A549 (cell line): ENCODE data around the gene TUNAR.

Source experiments
- EP300 ChIP-seq, 2 experiments: fragments of >200 bp; sonication (Bioruptor Twin); formaldehyde crosslinking; IDR thresholded peaks; 2 replicates in 1 of 2; 3 replicates in 1 of 2; pipeline ENCODE4 v1.6.1; 2016 to 2017
- HOXA7 ChIP-seq: fragments of 250-450 bp; sonication (Bioruptor Pico); IDR thresholded peaks from 2 replicates; pipeline ENCODE4 v1.5.0; 2020; ENCODE audit warnings: mild to moderate bottlenecking, moderate library complexity
- HOXB5 ChIP-seq: fragments of 250-450 bp; sonication (Bioruptor Pico); IDR thresholded peaks from 2 replicates; pipeline ENCODE4 v1.5.0; 2020; ENCODE audit warnings: mild to moderate bottlenecking, moderate library complexity
- JUN ChIP-seq, 2 experiments: fragments of >200 bp; sonication (Bioruptor Twin); formaldehyde crosslinking; IDR thresholded peaks; 2 replicates in 1 of 2; 3 replicates in 1 of 2; pipeline ENCODE4 v1.6.1; 2016 to 2017
- MAFK ChIP-seq: fragments of 450-650 bp; IDR thresholded peaks from 2 replicates; pipeline ENCODE4 v1.6.1; 2014; ENCODE audit not compliant: partially characterized antibody
- POLR2A ChIP-seq: IDR thresholded peaks from 2 replicates; pipeline ENCODE4 v1.6.1; 2012; ENCODE audit warnings: mild to moderate bottlenecking, low read length
- SREBF2 ChIP-seq: fragments of 450-650 bp; IDR thresholded peaks from 2 replicates; pipeline ENCODE4 v1.6.1; 2014; ENCODE audit warnings: mild to moderate bottlenecking, moderate library complexity
- TF ChIP-seq, protein P1 (sequence below): fragments of 150-350 bp; IDR thresholded peaks from 2 replicates; pipeline ENCODE4 v1.6.1; 2014; ENCODE audit warnings: low read depth, mild to moderate bottlenecking, low read length
- TF ChIP-seq, protein P2 (sequence below): fragments of >200 bp; sonication (Bioruptor Twin); formaldehyde crosslinking; IDR thresholded peaks from 3 replicates; pipeline ENCODE4 v1.5.1; 2016
- TF ChIP-seq, protein P3 (sequence below): fragments of 450-650 bp; IDR thresholded peaks from 2 replicates; pipeline ENCODE4 v1.6.1; 2014; ENCODE audit warnings: antibody characterized with exemption
- TF ChIP-seq, protein P4 (sequence below): IDR thresholded peaks from 2 replicates; pipeline ENCODE4 v1.6.1; 2012
- TF ChIP-seq, protein P5 (sequence below): fragments of 200-600 bp; sonication (generic); IDR thresholded peaks from 2 replicates; pipeline ENCODE4 v1.6.1; 2016; ENCODE audit warnings: antibody characterized with exemption, mild to moderate bottlenecking, moderate library complexity

DNA sequence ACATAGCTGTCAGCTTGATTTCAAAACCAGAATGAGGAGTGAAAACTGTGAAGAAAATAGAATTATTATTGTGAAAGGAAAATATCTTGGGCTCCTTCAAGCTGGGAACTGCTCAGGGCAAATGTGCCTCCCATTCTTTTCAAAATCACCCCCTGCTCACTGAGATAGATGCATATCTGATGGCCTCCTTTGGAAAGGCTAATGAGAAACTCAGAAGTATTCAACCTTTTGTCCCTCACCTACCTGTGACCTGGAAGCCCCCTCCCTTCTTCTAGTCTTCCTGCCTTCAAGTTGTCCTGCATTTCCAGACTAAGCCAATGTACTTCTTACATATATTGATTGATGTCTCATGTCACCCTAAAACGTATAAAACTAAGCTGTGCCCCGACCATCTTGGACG lies 81.5 kb downstream of the TUNAR start:
- TF ChIP-seq, protein P1, sequence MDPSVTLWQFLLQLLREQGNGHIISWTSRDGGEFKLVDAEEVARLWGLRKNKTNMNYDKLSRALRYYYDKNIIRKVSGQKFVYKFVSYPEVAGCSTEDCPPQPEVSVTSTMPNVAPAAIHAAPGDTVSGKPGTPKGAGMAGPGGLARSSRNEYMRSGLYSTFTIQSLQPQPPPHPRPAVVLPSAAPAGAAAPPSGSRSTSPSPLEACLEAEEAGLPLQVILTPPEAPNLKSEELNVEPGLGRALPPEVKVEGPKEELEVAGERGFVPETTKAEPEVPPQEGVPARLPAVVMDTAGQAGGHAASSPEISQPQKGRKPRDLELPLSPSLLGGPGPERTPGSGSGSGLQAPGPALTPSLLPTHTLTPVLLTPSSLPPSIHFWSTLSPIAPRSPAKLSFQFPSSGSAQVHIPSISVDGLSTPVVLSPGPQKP: no peak
- TF ChIP-seq, protein P2, sequence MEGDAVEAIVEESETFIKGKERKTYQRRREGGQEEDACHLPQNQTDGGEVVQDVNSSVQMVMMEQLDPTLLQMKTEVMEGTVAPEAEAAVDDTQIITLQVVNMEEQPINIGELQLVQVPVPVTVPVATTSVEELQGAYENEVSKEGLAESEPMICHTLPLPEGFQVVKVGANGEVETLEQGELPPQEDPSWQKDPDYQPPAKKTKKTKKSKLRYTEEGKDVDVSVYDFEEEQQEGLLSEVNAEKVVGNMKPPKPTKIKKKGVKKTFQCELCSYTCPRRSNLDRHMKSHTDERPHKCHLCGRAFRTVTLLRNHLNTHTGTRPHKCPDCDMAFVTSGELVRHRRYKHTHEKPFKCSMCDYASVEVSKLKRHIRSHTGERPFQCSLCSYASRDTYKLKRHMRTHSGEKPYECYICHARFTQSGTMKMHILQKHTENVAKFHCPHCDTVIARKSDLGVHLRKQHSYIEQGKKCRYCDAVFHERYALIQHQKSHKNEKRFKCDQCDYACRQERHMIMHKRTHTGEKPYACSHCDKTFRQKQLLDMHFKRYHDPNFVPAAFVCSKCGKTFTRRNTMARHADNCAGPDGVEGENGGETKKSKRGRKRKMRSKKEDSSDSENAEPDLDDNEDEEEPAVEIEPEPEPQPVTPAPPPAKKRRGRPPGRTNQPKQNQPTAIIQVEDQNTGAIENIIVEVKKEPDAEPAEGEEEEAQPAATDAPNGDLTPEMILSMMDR: no peak
- no peak for TF ChIP-seq POLR2A
- TF ChIP-seq, protein P3, sequence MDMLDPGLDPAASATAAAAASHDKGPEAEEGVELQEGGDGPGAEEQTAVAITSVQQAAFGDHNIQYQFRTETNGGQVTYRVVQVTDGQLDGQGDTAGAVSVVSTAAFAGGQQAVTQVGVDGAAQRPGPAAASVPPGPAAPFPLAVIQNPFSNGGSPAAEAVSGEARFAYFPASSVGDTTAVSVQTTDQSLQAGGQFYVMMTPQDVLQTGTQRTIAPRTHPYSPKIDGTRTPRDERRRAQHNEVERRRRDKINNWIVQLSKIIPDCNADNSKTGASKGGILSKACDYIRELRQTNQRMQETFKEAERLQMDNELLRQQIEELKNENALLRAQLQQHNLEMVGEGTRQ: no peak
- no peak for TF ChIP-seq MAFK
- TF ChIP-seq SREBF2: no peak
- TF ChIP-seq, protein P4, sequence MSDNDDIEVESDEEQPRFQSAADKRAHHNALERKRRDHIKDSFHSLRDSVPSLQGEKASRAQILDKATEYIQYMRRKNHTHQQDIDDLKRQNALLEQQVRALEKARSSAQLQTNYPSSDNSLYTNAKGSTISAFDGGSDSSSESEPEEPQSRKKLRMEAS: no peak
- no peak for TF ChIP-seq EP300 (IDR thresholded peaks at IDR 0.05)
- TF ChIP-seq, protein P5, sequence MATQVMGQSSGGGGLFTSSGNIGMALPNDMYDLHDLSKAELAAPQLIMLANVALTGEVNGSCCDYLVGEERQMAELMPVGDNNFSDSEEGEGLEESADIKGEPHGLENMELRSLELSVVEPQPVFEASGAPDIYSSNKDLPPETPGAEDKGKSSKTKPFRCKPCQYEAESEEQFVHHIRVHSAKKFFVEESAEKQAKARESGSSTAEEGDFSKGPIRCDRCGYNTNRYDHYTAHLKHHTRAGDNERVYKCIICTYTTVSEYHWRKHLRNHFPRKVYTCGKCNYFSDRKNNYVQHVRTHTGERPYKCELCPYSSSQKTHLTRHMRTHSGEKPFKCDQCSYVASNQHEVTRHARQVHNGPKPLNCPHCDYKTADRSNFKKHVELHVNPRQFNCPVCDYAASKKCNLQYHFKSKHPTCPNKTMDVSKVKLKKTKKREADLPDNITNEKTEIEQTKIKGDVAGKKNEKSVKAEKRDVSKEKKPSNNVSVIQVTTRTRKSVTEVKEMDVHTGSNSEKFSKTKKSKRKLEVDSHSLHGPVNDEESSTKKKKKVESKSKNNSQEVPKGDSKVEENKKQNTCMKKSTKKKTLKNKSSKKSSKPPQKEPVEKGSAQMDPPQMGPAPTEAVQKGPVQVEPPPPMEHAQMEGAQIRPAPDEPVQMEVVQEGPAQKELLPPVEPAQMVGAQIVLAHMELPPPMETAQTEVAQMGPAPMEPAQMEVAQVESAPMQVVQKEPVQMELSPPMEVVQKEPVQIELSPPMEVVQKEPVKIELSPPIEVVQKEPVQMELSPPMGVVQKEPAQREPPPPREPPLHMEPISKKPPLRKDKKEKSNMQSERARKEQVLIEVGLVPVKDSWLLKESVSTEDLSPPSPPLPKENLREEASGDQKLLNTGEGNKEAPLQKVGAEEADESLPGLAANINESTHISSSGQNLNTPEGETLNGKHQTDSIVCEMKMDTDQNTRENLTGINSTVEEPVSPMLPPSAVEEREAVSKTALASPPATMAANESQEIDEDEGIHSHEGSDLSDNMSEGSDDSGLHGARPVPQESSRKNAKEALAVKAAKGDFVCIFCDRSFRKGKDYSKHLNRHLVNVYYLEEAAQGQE: no peak
- TF ChIP-seq HOXA7: no peak
- TF ChIP-seq JUN (IDR thresholded peaks at IDR 0.05): no peak
- no peak for TF ChIP-seq HOXB5
